ENCODE results near the gene TENM3. TPM values are rescaled to one million over a fixed set of nuclear protein-coding genes. Genes with fewer than 3 reads are reported as not detected.

The TENM3 gene
- total and polyA plus RNA-seq, 10 of the 15 experiments (the other 5 are each of a cell fraction or from before 2014, with no cell fraction given): 0.01 to 1.7 (median 0.08) TPM; not detected in 2

GRCh38 chr4:182842104-182842600 is 599.0 kb downstream of the TENM3 start:
- H3K79me2 ChIP-seq (ENCODE audit: control insufficient read depth, insufficient read depth, low read length): no peaks in the 10 kb centered on the region
- no peak overlapping the region for H3K27ac ChIP-seq (ENCODE audit: control insufficient read depth, insufficient read depth)
- in situ Hi-C loops (cut with MboI) (no loop called here), intact Hi-C loops (cut with micrococcal nuclease; ENCODE audit: unreplicated experiment) (no loop called here)
- no peak overlapping the region for H3K4me3 ChIP-seq
- H3K36me3 ChIP-seq (ENCODE audit: control insufficient read depth in 2 of 2, insufficient read depth in 2 of 2, low read length in 1 of 2): no peaks in the 10 kb centered on the region
- peaks cover 0 to 3% of the 10 kb centered on the region in 2 experiments; a peak in 1 of 4 replicates for H3K27me3 ChIP-seq (replicated peaks in 1 of 2; ENCODE audit: control insufficient read depth in 2 of 2, insufficient read depth in 2 of 2, low read length in 1 of 2)
- WGBS (ENCODE audit: insufficient coverage, insufficient replicate concordance, low lambda C conversion rate, missing lambda C conversion rate): 42% methylated on average over 11 of the region's 11 CpGs
- no peaks in the 10 kb centered on the region for H3K4me1 ChIP-seq (ENCODE audit: control insufficient read depth, insufficient read depth, low read length)
- POLR2A ChIA-PET: no interaction called here
- no peak for FAIRE-seq
- H3K9ac ChIP-seq (ENCODE audit: control insufficient read depth, insufficient read depth, low read length): no peak overlapping the region
- RAD21 ChIA-PET (ENCODE audit: unreplicated experiment): no interaction called here
- no peak overlapping the region for H3K4me2 ChIP-seq (ENCODE audit: control insufficient read depth, insufficient read depth)
- TF ChIP-seq ZNF384 (IDR thresholded peaks at IDR 0.05; ENCODE audit: borderline replicate concordance, low read depth, low read length) (no peak), ZNF217 (IDR thresholded peaks at IDR 0.05) (no peak), CEBPB (IDR thresholded peaks at IDR 0.05; ENCODE audit: borderline replicate concordance in 1 of 2, low read depth in 2 of 2, low read length in 2 of 2) (no peak), E4F1 (IDR thresholded peaks at IDR 0.05; ENCODE audit: borderline replicate concordance, partially characterized antibody) (no peak), LARP7 (IDR thresholded peaks at IDR 0.05) (no peak), SRF (IDR thresholded peaks at IDR 0.05; ENCODE audit: low read depth in 2 of 2, low read length in 2 of 2) (no peak), JUND (IDR thresholded peaks at IDR 0.05; ENCODE audit: low read depth, low read length) (no peak), HDAC6 (IDR thresholded peaks at IDR 0.05; ENCODE audit: unreplicated experiment) (no peak), TCF3 (IDR thresholded peaks at IDR 0.05; ENCODE audit: borderline replicate concordance, insufficient read depth, low read depth, low read length) (no peak), ATF7 (IDR thresholded peaks at IDR 0.05; ENCODE audit: low read depth) (no peak), USF2 (IDR thresholded peaks at IDR 0.05; ENCODE audit: borderline replicate concordance, low read depth, low read length) (no peak), E2F8 (IDR thresholded peaks at IDR 0.05; ENCODE audit: low read depth, partially characterized antibody) (no peak), PAX8 (IDR thresholded peaks at IDR 0.05) (no peak)
- no peak for ATAC-seq
- no peaks in the 10 kb centered on the region for H4K20me1 ChIP-seq (ENCODE audit: control insufficient read depth, insufficient read depth)
- H2AFZ ChIP-seq (ENCODE audit: control insufficient read depth, low read depth, low read length): no peak overlapping the region
- SMC1A ChIA-PET (ENCODE audit: uncharacterized antibody, unreplicated experiment): interaction anchor here (1.6 kb wide), 1 partner anchor 23 kb away, joined by 3 read pairs; no protein-coding TSS in a partner anchor
- CTCF ChIA-PET: interaction anchor here (0.6 to 1.3 kb wide), 2 partner anchors 26 to 1259 kb away, joined by 3 to 5 read pairs; no protein-coding TSS in a partner anchor
- H3K9me3 ChIP-seq (replicated peaks; ENCODE audit: control insufficient read depth, insufficient read depth, low read length): no peaks in the 10 kb centered on the region
- no TSS peak for BruUV-seq (replicated peaks)
- DNase-seq (ENCODE audit: low read depth, low spot score): no peak

All from GM12878 (cell line).